Measurements from ENCODE around the gene FBXL7.

FBXL7 gene

GRCh38 chr5:15600035-15600434 lies 100.1 kb downstream of the FBXL7 start:
- H3K27ac ChIP-seq: no peak overlapping the region
- no peaks in the 10 kb centered on the region for H3K36me3 ChIP-seq (replicated peaks)
- no peak for TF ChIP-seq CTCF (IDR thresholded peaks at IDR 0.05; ENCODE audit: low read depth, low read length, missing control alignments)
- no peaks in the 10 kb centered on the region for H3K27me3 ChIP-seq (replicated peaks)
- in situ Hi-C loops (cut with HindIII; ENCODE audit: low pct_ligation_motif_present, low sequenced_read_pairs): no loop called here
- DNase-seq: peak; percentile 74
- H3K4me3 ChIP-seq (ENCODE audit: low read depth, low read length): no peak overlapping the region

- in situ Hi-C loops (cut with HindIII; ENCODE audit: low pct_ligation_motif_present, low sequenced_read_pairs): no loop called here
- Histone ChIP-seq H3K4me3 (ENCODE audit: low read depth, low read length) (no peak overlapping the region), H3K27me3 (replicated peaks) (no peaks in the 10 kb centered on the region), H3K27ac (no peak overlapping the region), H3K36me3 (replicated peaks) (no peaks in the 10 kb centered on the region)
- TF ChIP-seq CTCF (IDR thresholded peaks at IDR 0.05; ENCODE audit: low read depth, low read length, missing control alignments): no peak
- DNase-seq: no peak
Measured at GRCh38 chr5:15601274-15601673, 101.3 kb downstream of the FBXL7 start.

GRCh38 chr5:15601853-15602252 lies 101.9 kb downstream of the FBXL7 start:
- no peaks in the 10 kb centered on the region for H3K36me3 ChIP-seq (replicated peaks)
- H3K4me3 ChIP-seq (ENCODE audit: low read depth, low read length): no peak overlapping the region
- no peak for TF ChIP-seq CTCF (IDR thresholded peaks at IDR 0.05; ENCODE audit: low read depth, low read length, missing control alignments)
- H3K27me3 ChIP-seq (replicated peaks): no peaks in the 10 kb centered on the region
- no peak overlapping the region for H3K27ac ChIP-seq
- DNase-seq: no peak
- in situ Hi-C loops (cut with HindIII; ENCODE audit: low pct_ligation_motif_present, low sequenced_read_pairs): no loop called here

GRCh38 chr5:15604986-15605385 lies 105.0 kb downstream of the FBXL7 start:
- DNase-seq: peak; percentile 73
- H3K4me3 ChIP-seq (ENCODE audit: low read depth, low read length): no peak overlapping the region
- in situ Hi-C loops (cut with HindIII; ENCODE audit: low pct_ligation_motif_present, low sequenced_read_pairs): no loop called here
- no peak for TF ChIP-seq CTCF (IDR thresholded peaks at IDR 0.05; ENCODE audit: low read depth, low read length, missing control alignments)
- H3K36me3 ChIP-seq (replicated peaks): no peaks in the 10 kb centered on the region
- no peaks in the 10 kb centered on the region for H3K27me3 ChIP-seq (replicated peaks)
- no peak overlapping the region for H3K27ac ChIP-seq

GRCh38 chr5:15606197-15606596 lies 106.2 kb downstream of the FBXL7 start:
- H3K4me3 ChIP-seq (ENCODE audit: low read depth, low read length): no peak overlapping the region
- H3K27ac ChIP-seq: no peak overlapping the region
- no peaks in the 10 kb centered on the region for H3K36me3 ChIP-seq (replicated peaks)
- TF ChIP-seq CTCF (IDR thresholded peaks at IDR 0.05; ENCODE audit: low read depth, low read length, missing control alignments): no peak
- no peaks in the 10 kb centered on the region for H3K27me3 ChIP-seq (replicated peaks)
- in situ Hi-C loops (cut with HindIII; ENCODE audit: low pct_ligation_motif_present, low sequenced_read_pairs): no loop called here
- no peak for DNase-seq

GRCh38 chr5:15607076-15607475 lies 107.1 kb downstream of the FBXL7 start:
- no peak for DNase-seq
- in situ Hi-C loops (cut with HindIII; ENCODE audit: low pct_ligation_motif_present, low sequenced_read_pairs): no loop called here
- H3K27ac ChIP-seq: no peak overlapping the region
- H3K36me3 ChIP-seq (replicated peaks): no peaks in the 10 kb centered on the region
- no peaks in the 10 kb centered on the region for H3K27me3 ChIP-seq (replicated peaks)
- no peak for TF ChIP-seq CTCF (IDR thresholded peaks at IDR 0.05; ENCODE audit: low read depth, low read length, missing control alignments)
- H3K4me3 ChIP-seq (ENCODE audit: low read depth, low read length): no peak overlapping the region

Data from brain microvascular endothelial cell (primary cell).